Subcutaneous abdominal adipose tissue (tissue), 5 donors: ENCODE data around the gene P4HA2.

ENCODE experiments used
- H3K27ac ChIP-seq: one replicate; pipeline ENCODE4 v1.7.0; 2013; ENCODE audit warnings: low read depth, mild to moderate bottlenecking, inconsistent platforms, low read length, moderate library complexity
- H3K27me3 ChIP-seq, 5 donors: one replicate each; pipeline ENCODE4 v1.7.0; 2013; ENCODE audit warnings: low read length in 5 of 5, inconsistent platforms in 1 of 5; ENCODE audit not compliant: control insufficient read depth in 5 of 5, insufficient read depth in 4 of 5
- H3K36me3 ChIP-seq, 5 donors: one replicate each; pipeline ENCODE4 v1.7.0; 2013; ENCODE audit warnings: low read length in 5 of 5; ENCODE audit not compliant: control insufficient read depth in 5 of 5, insufficient read depth in 5 of 5
- H3K4me1 ChIP-seq, 5 donors: one replicate each; pipeline ENCODE4 v1.7.0; 2013; ENCODE audit warnings: low read length in 5 of 5, mild to moderate bottlenecking in 3 of 5, moderate library complexity in 1 of 5; ENCODE audit not compliant: control insufficient read depth in 5 of 5, insufficient read depth in 5 of 5
- H3K4me3 ChIP-seq, 5 donors: one replicate each; pipeline ENCODE4 v1.7.0; 2013; ENCODE audit warnings: low read length in 5 of 5, low read depth in 1 of 5
- H3K9ac ChIP-seq, 5 donors: one replicate each; pipeline ENCODE4 v1.7.0; 2013; ENCODE audit warnings: low read length in 5 of 5, mild to moderate bottlenecking in 4 of 5, moderate library complexity in 3 of 5
- H3K9me3 ChIP-seq, 5 donors: one replicate each; pipeline ENCODE4 v1.7.0; 2013; ENCODE audit warnings: low read length in 5 of 5; ENCODE audit not compliant: control insufficient read depth in 5 of 5
- donor health status: healthy.
- donor health status: healthy.
- donor health status: healthy.
- donor health status: healthy.
- donor health status: healthy.

Gene P4HA2

DNA sequence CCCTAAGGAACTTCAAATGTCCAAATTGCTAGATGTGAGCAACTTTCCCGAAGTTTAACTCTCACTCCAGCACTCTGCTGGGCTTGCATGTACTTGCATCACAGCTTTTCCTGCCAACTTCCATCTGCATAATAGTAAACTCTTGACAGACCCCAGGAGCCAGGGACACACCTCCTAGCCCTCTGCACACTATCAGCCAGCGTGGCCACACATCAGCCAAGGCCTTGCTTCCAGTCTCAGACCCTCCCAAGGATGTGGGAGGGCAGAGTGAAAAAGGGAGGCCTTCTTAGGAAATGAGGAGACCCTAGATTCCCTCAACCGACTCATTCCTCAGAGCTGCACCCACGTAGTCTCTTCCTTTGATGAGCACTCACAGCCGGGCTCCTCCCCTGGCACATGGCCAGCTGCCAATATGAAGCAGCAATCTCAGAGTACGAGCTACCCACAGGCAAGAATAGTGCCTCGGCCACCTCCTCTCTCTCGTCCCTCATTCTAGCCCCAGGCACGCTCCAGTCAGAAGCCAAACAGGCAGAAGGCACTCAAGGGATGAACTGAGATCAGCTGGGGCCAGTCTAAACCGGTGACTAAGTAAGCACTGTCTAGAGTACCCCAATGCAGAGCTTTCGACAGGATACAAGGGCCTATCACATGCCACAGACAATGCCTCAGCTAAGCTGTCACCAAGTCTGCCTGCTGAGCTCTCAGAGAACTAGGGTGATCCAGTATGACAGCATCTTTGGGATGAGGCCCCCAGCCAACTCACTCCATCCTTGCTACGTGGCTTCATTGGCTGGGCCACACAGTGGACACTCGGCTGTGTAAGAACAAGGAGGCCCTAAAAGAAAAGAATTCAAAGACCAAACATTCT, 2.3 kb downstream of the P4HA2 start:
- Histone ChIP-seq H3K9ac (no peak overlapping the region), H3K36me3 (no peaks in the 10 kb centered on the region), H3K4me1 (peaks cover 15 to 50% (median 35%) of the 10 kb centered on the region in 5 donors), H3K27me3 (peaks cover 0 to 3% (median 0%) of the 10 kb centered on the region in 5 donors), H3K27ac (peak overlapping the region; percentile 46), H3K4me3 (no peak overlapping the region), H3K9me3 (peaks cover 0 to 2% (median 0%) of the 10 kb centered on the region in 5 donors)

DNA sequence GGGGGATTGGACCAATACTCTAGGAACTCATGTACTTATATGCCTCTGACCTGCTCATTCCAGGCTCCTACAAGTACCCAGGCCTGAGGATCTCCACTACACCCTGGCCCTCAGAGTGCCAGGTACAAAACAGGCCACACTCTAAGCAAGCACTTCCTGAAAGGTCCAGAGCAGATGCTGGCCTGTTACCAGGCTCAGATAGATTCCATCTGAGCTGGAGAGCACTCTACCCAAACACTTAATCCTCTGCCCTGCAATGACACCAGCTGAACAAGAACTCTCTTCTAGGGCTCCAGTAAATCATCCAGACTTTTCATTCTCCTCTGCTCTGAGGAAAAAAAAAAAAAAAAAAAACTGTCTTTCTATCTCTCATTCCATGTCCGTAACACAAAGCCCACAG, 2.9 kb downstream of the P4HA2 start:
- Histone ChIP-seq H3K9me3 (peaks cover 0 to 2% (median 0%) of the 10 kb centered on the region in 5 donors), H3K4me3 (no peak overlapping the region), H3K27ac (peak overlapping the region; percentile 46), H3K27me3 (peaks cover 0 to 3% (median 0%) of the 10 kb centered on the region in 5 donors), H3K36me3 (no peaks in the 10 kb centered on the region), H3K9ac (no peak overlapping the region), H3K4me1 (peaks cover 15 to 50% (median 35%) of the 10 kb centered on the region in 5 donors)

DNA sequence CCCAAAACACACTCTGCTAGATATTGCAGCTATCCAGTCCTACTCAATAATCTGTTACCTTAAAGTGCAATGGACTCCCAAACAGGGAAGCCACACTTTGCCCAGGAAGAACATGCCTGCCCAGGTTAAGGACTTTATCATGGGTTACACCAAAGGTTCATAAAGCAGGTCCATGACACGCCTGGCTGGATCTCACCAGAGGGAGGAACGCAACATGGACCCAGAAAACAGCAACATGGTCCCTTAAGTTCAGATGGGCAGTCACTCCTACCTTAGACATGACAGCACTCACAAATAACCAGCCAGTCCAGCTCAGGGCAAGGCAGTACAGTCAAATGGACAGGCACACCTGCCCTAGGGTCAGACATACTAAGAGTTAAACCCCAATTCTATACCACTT, 3.8 kb downstream of the P4HA2 start:
- Histone ChIP-seq H3K9me3 (peaks cover 0 to 2% (median 0%) of the 10 kb centered on the region in 5 donors), H3K9ac (no peak overlapping the region), H3K27ac (no peak overlapping the region), H3K36me3 (peaks cover 0 to under 1% (median 0%) of the 10 kb centered on the region in 5 donors), H3K4me1 (peaks cover 13 to 48% (median 35%) of the 10 kb centered on the region in 5 donors), H3K4me3 (no peak overlapping the region), H3K27me3 (peaks cover 0 to 3% (median 0%) of the 10 kb centered on the region in 5 donors)

- H3K27ac ChIP-seq, result no peak overlapping the region
- peaks cover 9 to 39% (median 31%) of the 10 kb centered on the region in 5 donors for H3K4me1 ChIP-seq
- H3K4me3 ChIP-seq, result no peak overlapping the region
- H3K27me3 ChIP-seq, result no peaks in the 10 kb centered on the region
- H3K9me3 ChIP-seq, result no peaks in the 10 kb centered on the region
- H3K9ac ChIP-seq, result no peak overlapping the region
- H3K36me3 ChIP-seq, result peaks cover 1 to 11% (median 6%) of the 10 kb centered on the region in 5 donors
These were observed 5.0 kb downstream of the P4HA2 start for GRCh38 chr5:132222649-132223038.

GRCh38 chr5:132221781-132222648, 5.6 kb downstream of the P4HA2 start:
- Histone ChIP-seq H3K9me3 (no peaks in the 10 kb centered on the region), H3K4me1 (peaks cover 9 to 35% (median 29%) of the 10 kb centered on the region in 5 donors), H3K36me3 (peaks cover 5 to 17% (median 12%) of the 10 kb centered on the region in 5 donors), H3K27ac (no peak overlapping the region), H3K27me3 (no peaks in the 10 kb centered on the region), H3K4me3 (no peak overlapping the region), H3K9ac (no peak overlapping the region)

DNA sequence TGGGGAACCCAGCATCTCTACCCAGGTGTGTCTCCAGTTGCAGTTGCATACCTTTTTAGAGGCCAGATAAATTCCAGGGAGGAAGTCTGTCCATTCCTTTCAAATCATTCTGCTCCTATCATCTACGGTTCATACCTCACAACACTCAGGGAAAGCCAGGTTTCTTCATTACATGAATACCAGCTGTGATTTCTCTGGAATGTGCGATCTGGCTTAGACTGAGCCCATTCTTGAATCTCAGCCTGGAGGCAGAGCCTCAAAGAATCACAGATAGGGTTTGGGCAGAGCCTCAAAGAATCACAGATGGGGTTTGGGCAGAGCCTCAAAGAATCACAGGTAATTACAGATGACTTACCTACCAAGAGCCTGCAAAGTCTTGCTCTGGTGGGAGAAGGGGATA, 7.2 kb downstream of the P4HA2 start:
- H3K27me3 ChIP-seq, result no peaks in the 10 kb centered on the region
- H3K27ac ChIP-seq, result no peak overlapping the region
- H3K36me3 ChIP-seq, result peaks cover 5 to 19% (median 14%) of the 10 kb centered on the region in 5 donors
- H3K4me1 ChIP-seq, result peaks cover 5 to 22% (median 20%) of the 10 kb centered on the region in 5 donors
- no peak overlapping the region for H3K4me3 ChIP-seq
- no peak overlapping the region for H3K9ac ChIP-seq
- no peaks in the 10 kb centered on the region for H3K9me3 ChIP-seq

DNA sequence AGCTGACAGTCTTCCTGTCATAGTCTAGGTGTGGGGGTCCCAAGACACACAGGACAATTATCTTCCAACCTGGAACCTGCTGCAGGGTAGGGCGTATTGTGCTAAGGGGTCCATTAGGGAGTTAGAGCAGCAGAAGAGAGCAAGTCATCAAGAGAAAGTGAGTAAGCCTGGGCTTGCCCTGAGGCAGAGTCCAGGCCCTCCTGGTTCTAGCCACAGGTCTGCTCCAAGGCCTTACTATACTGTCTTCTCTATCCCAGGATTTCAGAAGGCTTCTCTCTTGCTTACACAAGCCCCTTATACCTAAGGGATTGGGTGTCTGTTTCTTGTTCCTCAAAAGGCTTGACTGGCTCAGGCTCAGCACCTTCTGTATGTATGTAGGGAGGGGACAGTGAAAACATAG, 7.7 kb downstream of the P4HA2 start:
- Histone ChIP-seq H3K27ac (no peak overlapping the region), H3K36me3 (peaks cover 5 to 19% (median 14%) of the 10 kb centered on the region in 5 donors), H3K4me1 (peaks cover 4 to 22% (median 18%) of the 10 kb centered on the region in 5 donors), H3K9ac (no peak overlapping the region), H3K9me3 (no peaks in the 10 kb centered on the region), H3K4me3 (no peak overlapping the region), H3K27me3 (no peaks in the 10 kb centered on the region)

- no peak overlapping the region for H3K27ac ChIP-seq
- H3K27me3 ChIP-seq, result no peaks in the 10 kb centered on the region
- no peak overlapping the region for H3K9ac ChIP-seq
- H3K9me3 ChIP-seq, result no peaks in the 10 kb centered on the region
- peaks cover 6 to 23% (median 17%) of the 10 kb centered on the region in 5 donors for H3K4me1 ChIP-seq
- H3K36me3 ChIP-seq, result peaks cover 5 to 19% (median 14%) of the 10 kb centered on the region in 5 donors
- H3K4me3 ChIP-seq, result no peak overlapping the region
These were observed 8.2 kb downstream of the P4HA2 start for GRCh38 chr5:132219289-132219970.

DNA sequence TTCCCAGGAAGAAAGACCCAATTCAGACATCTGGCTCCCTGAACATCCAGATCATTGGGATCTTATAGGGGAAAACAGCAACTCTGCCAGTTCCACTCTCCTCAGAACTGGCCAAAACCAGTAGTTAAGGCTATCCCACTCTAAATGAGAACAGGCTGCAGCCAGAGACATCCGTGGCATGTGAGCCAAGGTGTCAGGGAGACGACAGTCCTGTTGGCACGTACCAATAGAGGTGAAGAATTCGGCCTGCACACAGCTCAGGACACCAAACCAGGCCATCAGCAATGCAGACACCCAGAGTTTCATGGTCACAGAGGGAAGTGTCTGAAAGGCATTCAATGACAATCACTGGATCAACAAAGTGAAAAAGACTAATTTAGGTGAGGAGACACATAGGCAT, 9.3 kb downstream of the P4HA2 start:
- Histone ChIP-seq H3K36me3 (peaks cover 5 to 26% (median 22%) of the 10 kb centered on the region in 5 donors), H3K27ac (no peak overlapping the region), H3K9me3 (no peaks in the 10 kb centered on the region), H3K9ac (no peak overlapping the region), H3K4me1 (peaks cover 3 to 21% (median 15%) of the 10 kb centered on the region in 5 donors), H3K4me3 (no peak overlapping the region), H3K27me3 (no peaks in the 10 kb centered on the region)
